Gastroesophageal sphincter (tissue), 3 donors: Measurements from ENCODE around the gene NOX3.

Experiments used
- POLR2A ChIP-seq, 2 donors: fragments of 450-650 bp; IDR thresholded peaks; one replicate each; pipeline ENCODE4 v1.6.1; 2017; ENCODE audit warnings: antibody characterized with exemption in 2 of 2, mild to moderate bottlenecking in 2 of 2, moderate library complexity in 1 of 2
- POLR2AphosphoS5 ChIP-seq: sonication (generic); formaldehyde crosslinking; IDR thresholded peaks from one replicate; pipeline ENCODE4 v1.6.1; 2017; ENCODE audit warnings: antibody characterized with exemption
- TF ChIP-seq, protein P1 (sequence below), 4 experiments: fragments of 200-600 bp in 2 of 4; fragments of 450-650 bp in 2 of 4; sonication (generic) in 1 of 4; IDR thresholded peaks; one replicate each; pipeline ENCODE4 v1.5.1; 2017 to 2019; ENCODE audit warnings: antibody characterized with exemption in 4 of 4, mild to moderate bottlenecking in 2 of 4, moderate library complexity in 2 of 4

DNA sequence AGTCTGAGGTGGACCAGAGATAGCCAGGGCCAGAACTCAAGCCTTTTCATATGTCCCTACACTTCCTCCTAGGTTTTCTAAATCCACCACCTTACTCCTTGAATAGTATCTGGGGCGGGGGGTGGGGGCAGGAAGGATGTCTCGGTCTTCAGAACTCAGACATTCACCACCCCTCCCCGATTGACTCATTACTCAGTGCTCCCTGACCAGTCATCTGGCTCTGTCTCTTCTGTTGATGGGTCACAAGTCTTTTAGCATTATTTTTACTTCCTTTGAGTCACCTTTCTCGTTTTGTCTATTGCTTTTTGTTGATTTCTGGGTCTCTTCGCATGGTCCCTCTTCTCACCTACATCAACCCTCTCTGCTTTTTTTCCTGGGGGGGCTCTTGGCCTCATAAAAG is 23.3 kb downstream of the NOX3 start:
- TF ChIP-seq POLR2AphosphoS5, result no peak
- TF ChIP-seq, protein P1, sequence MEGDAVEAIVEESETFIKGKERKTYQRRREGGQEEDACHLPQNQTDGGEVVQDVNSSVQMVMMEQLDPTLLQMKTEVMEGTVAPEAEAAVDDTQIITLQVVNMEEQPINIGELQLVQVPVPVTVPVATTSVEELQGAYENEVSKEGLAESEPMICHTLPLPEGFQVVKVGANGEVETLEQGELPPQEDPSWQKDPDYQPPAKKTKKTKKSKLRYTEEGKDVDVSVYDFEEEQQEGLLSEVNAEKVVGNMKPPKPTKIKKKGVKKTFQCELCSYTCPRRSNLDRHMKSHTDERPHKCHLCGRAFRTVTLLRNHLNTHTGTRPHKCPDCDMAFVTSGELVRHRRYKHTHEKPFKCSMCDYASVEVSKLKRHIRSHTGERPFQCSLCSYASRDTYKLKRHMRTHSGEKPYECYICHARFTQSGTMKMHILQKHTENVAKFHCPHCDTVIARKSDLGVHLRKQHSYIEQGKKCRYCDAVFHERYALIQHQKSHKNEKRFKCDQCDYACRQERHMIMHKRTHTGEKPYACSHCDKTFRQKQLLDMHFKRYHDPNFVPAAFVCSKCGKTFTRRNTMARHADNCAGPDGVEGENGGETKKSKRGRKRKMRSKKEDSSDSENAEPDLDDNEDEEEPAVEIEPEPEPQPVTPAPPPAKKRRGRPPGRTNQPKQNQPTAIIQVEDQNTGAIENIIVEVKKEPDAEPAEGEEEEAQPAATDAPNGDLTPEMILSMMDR (IDR thresholded peaks at IDR 0.05), result no peak
- no peak for TF ChIP-seq POLR2A (IDR thresholded peaks at IDR 0.05)
